Hepatic stellate cell (primary cell): ENCODE data around the gene ZNF385D.
A peak's percentile ranks its signal among the peaks of the same experiment; 100 is the strongest.
"Not testable (repeated sequence)": the region's sequence is repeated elsewhere in the genome, so short reads cannot be mapped to it uniquely, and the experiment has no call there.

Experiments used
- DNase-seq: peaks from one replicate; pipeline ENCODE4 v3.0.0; 2011; ENCODE audit warnings: low spot score

ZNF385D gene

DNA sequence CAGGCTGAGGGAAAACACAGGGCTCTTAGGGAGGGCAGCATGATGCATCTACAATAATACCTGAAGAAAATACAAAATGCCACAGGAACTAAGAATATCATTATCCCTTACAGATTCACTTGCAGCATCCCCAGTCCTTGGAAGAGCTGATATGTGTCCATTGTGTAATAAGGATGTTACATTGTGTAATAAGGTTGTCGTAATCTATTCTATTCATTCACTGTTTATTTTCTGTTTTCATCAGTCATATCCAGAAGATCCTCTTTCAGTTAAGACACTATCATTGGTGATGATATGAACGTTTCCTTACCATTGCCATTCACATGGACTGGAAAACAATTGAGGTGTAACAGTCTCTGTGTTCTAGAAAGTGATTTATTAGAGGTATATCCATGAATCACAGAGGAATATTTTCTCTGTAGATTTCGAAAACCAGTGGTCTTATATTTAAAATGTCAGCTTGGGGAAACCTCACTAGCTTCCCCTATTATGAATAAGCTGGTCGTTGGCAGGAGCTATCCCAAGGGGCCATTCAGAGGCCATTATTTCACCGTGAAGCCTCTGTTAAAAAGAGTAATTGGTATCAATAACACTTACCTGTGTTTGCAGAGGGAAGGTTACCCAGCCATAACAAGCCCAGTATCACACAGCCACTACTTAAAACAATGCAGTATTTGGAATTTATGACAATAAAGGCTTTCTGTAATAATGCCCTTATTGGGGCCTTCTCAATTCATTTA, 241.1 kb downstream of the ZNF385D start:
- no peak for DNase-seq

DNA sequence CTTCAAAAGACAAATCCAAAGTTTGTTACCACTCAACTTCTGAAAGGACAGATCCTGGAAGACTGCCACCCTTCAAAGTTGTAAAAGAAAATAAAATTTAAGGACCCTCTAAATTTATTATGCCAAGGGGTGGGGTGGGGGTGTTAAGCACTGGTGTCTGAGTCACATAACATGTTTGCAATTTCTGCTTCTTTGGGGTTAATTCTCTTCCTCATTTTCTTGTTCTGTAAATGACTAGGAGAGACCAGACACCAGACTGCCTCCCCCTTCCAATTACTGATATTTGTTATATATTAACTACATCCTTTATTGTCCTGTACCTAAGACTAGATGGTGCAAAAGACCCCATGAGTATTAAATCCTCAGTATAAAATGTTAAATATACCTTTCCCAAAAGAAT, 242.8 kb downstream of the ZNF385D start:
- DNase-seq: no peak

DNA sequence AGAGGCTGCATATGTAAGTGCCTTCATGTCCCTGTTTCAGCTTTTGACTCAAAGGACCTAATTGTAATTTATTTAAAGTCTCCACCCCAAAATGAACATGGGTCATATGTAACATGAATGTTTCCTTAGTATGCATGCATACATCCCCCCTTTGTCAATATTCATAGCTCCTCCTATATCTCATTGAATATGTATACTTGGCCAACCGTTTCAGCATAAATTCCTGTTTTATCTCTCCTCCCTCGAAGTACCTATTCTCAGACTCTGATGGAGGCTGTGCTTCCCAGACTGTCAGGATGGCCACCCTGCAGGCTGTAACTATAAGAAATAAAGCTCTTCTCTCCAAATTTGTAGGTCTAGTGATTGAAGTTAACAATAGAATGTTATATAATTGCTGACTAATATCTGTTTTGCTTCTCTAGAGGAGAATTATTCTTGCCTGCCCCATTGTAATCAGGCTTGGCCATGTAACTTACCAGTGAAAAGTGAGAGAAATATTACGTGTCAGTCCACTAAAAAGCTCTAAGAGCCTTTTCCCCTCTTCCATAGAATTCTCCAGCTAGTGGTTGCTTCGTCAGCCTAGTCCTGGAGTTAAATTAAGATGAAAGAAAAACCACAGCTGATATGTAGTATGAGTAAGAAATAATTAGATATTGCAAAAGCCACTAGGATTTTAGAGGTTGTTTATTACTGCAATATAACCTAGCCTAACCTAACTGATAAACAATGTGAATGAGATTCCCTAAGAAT, 245.1 kb downstream of the ZNF385D start:
- no peak for DNase-seq

DNA sequence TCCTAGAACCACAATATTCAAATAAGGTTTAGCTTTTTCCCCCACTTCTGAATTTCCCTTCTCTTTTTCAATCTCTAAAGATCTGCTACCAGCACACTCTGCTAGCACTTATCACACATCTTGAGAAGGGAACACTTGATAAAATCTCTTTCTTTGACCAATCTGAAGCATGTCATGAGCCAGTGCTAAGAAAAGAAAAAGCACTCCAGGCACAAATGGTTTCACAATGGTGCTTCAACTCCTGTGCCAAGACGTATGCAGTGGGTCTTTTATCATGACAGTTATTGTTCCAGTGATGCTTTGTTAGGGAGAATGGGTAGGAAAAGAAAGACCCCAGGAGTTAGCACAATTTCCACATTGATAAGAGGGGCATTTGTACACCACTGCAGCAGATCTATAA, 248.4 kb downstream of the ZNF385D start:
- DNase-seq: no peak

DNA sequence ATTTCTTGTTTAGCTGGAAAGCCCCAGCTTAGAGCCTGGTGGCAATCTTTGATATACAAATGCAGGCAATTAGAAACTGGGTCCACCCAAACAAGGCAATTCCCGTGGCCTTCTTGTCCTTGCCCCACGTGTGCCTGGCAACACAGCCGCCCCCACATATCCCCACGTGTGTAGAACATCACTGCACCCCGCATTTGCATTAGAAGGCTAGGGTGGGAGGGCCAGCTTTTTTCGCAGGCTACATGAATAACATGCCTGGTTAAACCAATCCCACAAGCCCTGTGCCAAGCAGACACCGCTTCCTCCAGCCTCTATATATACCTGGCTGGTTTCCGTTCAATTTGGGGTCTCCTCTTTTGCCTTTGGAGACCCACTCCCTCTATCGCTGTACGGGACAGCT, 250.2 kb downstream of the ZNF385D start:
- no peak for DNase-seq

DNA sequence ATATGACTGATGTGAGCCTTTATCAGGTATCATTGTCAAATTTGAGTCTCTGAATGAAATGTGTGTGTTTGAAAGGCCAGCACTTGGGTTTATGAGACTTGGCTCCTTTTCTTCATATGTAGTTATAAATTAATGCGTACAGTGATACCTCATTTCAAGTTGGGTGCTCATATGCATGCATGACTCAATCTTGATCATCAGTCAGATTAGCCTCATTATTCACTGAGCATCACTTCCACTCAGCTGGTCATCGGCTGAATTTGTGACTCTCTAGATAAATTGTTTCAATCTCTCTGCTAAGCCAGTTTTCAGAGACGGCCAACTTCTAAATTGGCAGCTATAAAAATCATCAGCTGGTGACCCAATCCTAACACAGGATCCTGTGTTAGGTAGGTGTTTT, 260.3 kb downstream of the ZNF385D start:
- not testable (repeated sequence) for DNase-seq

DNA sequence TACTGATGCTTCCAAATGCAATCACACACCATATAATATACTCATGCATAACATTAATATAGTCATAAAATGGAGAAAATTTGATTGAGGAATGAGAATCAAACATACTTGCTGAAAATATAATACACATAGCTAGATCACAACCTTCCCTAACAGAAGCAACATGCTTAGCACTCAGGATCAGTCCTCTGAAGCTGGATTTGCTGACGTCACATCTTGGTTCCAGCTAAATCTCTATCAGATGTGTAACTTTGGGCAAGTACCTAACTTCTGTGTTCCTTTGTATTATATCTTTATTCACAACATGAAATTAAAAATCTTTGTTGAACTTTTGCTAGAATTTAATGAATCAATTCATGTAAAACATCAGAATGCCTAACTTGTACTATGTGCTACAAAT, 263.5 kb downstream of the ZNF385D start:
- no peak for DNase-seq

DNA sequence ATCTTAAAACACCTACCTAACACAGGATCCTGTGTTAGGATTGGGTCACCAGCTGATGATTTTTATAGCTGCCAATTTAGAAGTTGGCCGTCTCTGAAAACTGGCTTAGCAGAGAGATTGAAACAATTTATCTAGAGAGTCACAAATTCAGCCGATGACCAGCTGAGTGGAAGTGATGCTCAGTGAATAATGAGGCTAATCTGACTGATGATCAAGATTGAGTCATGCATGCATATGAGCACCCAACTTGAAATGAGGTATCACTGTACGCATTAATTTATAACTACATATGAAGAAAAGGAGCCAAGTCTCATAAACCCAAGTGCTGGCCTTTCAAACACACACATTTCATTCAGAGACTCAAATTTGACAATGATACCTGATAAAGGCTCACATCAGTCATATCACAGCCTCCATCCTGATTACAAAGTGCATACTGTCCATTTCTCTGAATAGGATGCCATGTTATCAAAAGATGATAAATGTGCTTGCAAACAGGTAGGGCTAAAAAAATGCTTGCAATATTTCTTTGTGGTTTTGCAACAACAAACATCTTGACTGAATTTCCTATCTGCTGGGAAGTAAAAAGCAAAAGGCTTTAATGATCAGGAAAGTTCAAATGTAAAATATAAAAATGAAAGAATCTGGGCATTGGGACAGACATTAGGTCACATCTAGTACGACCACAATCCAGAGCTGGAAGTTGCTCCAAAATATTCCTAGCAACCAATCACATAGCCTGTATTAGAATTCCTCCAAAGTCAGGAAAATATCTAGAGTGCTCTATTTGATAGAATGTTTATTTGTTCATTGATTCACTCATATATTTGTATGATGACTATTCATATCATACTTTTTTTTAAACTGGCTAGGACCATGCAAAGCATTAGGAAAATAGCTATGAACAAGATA, 264.7 kb downstream of the ZNF385D start:
- peak; percentile 12 for DNase-seq

DNA sequence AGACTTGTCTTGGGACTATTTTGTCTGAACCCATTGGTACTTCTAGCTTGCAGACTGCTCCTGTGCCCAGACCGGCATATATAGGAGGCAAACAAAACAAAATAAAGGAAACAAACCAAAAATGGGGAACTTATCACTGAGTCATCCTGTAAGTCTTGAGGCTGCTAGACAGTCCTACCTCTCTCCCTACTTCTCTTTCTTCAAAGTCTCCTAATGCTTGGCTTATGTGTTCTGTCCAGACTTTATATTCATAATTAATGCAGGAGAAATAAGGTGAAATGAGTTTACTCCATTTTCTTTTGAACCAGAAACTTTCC, 266.2 kb downstream of the ZNF385D start:
- DNase-seq: no peak

DNA sequence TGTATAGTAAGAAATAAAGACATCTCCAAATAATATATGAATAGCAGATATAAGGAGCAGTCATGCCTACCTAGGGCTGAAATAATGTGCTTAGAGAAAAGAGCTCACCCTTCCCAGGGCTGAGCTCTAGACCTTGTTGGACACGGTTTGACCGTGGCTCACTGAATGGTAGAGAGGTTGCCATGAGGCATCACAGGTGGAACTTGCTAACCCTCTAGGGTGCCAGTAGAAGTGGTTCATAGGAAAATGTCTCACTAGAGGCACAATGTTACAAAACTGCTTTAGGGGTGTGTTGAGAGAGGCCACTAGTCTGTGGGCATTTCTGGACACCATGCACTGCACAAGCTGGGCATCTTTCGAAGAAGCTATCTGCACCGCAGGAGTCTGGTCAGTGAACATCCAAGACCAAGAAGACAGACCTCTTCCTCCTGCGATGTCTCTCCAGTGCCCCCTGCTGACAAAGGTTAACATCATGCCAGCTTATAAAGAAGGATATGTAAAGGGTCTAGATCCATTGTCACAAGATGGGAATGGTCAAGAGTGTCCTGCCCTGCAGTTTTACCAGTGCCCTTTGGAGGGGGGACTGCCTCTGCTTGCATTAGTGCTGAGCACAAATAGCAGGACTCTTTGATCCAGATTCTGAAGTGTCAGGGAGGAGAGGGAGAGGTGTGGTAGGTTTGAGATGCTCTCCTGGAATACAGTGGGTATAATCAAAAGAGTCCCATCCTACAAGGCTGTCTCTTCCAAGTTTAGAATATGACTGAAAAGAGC, 266.8 kb downstream of the ZNF385D start:
- peak; percentile 20 for DNase-seq

DNA sequence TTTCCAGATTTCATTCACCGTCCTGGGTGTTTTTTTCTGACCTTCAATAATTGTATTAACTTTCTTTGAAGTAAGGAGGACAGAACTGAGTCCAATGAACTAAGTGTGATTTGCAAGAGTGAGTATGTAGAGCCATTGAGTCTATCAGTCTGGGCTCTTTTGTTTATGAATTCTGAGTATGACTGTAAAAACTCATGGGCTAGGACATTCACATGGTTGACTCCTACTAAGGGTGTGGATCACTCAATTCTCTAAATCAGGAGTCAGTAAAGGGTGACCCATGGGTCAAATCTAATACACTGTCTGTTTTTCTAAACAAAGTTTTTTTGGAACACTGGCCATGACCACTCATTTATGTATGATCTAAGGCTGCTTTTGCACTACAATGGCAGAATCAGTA, 269.0 kb downstream of the ZNF385D start:
- no peak for DNase-seq

DNA sequence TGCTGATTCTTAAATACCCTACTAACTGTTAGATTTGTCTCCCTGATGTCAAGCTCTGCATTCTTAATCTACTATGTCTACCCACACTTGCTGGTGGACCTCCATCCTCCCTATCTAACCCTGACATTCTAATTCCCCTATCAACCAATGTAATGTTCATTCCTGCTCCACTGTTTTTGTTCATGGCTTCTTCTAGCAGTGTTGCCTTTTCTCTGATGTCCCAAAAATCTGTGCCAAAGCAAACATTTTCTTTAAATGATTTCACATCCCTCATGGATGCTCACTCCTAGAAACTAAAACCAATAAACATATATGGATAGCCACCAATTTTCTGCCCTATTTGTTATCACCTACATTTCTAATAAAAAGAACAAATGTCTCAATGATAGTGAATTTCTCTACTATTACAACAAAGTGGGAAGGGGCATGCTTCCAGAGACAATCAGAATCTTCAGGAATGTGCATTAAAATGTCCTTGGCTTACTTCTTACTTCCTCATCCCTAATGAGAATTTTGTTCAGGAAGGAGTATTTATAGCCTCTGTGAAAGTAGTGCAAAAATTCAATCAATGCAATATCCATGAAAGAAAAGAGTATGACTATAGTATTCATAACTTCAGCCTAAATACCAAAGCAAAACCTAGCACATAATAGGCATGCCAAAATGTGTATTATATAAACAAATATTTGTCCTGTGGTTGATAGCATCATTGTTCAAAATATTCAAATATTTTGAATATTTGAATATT, 273.3 kb downstream of the ZNF385D start:
- no peak for DNase-seq

DNA sequence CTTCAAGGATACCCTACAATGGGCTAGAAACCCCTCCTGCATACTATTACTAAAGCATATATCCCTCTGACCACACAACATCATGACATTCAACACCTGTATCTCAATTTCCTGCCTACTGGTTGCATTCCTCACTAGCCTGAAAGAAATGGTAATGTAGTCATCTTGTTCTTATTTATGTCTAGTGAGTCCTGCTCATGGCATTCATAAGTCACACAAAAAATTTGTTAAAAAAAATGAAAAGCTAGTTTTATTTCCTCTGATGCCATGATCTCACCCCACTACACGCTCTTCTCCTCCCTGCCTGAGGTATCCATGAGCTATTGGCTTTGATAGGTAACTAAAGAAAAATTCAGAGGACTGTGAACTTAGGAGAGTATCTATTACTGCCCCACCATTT, 284.5 kb downstream of the ZNF385D start:
- no peak for DNase-seq

DNA sequence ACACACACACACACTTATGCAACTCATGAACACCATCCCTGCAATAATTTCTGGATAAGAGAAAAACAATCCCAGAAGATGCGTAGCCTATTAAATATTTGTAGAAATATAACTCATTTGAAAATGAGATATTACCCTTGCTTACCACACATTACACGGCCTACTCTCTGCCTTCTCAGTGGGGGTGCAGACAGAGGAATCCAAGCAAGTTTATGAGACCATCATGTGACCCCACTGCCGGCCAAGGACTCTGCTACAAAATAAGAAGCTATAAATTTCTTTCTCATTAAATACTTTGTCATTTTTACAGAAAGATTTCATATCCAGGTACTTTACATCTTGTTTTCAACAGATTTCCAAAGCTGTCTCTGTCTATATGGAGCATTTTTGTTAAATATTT, 286.3 kb downstream of the ZNF385D start:
- DNase-seq: no peak

DNA sequence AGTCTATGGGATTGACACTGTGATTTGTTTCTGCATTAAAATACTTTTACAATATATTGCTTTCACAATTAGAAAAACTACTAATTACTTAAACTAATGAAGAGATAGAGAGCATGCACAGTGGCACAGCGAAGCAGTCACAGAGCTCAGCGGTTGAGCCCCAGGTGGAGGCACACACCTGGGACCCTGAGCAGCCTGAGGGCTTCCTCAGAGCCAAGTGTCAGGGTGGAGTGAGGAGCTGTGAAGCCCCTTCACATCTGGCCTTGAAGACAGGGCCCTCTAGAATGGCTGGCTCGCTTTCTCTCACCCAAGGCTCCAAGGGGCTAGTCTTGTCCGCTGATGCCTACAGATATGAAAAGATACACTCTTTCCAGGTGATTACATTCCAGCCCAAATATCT, 287.7 kb downstream of the ZNF385D start:
- DNase-seq: no peak

DNA sequence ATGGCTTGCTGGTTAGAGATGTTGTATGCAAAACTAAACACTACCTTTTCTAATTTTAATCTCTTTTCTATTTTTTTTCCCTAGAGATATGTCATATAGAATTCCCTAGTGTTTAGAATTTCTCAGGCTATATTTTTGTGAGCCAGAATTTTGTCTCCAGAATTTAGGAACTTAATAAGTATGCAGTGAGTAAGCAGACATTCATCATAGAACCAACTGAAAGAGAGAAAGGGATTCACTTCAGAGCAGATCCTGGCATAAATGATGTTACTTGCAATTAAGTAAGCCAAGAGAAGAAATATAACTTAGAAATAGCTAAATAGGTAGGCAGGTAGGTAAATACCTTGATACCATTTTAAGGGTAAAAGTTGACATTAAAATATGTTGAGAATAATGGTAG, 288.9 kb downstream of the ZNF385D start:
- no peak for DNase-seq

DNA sequence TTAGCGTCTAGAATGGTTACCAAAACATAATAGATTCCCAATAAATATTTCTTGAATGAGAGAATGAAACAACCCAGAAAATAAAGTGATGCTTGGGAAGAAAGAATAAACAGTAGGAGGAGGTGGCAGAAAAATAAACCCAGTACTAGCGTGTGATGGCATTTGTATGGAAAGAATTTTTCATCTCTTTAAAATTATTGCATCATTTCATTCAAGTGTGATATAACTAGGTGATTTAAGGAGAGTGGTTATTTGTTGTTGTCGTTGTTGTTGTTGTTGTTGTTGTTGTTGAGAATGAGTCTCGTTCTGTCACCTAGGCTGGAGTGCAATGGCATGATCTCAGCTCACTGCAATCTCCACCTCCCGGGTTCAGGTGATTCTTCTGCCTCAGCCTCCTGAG, 293.9 kb downstream of the ZNF385D start:
- no peak for DNase-seq

DNA sequence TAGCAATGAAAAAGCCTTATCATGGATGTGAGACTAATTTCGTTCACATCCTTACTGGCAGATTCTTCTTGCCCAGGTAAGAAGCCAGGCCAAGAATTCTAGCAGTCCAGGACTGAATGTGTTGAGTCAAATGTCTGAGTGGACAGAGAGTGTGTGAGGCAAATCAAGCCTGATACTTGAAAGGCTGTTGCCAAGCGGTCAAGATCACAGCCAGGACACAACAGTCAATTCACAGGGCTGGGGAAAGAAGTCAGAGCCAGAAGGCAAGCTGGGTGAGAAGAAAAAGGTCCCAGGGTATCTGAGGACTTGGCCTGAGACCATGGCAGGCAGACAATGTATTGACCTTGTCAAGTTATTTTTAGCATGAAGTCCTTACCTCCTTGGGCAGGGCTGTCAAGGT, 301.3 kb downstream of the ZNF385D start:
- DNase-seq: no peak

DNA sequence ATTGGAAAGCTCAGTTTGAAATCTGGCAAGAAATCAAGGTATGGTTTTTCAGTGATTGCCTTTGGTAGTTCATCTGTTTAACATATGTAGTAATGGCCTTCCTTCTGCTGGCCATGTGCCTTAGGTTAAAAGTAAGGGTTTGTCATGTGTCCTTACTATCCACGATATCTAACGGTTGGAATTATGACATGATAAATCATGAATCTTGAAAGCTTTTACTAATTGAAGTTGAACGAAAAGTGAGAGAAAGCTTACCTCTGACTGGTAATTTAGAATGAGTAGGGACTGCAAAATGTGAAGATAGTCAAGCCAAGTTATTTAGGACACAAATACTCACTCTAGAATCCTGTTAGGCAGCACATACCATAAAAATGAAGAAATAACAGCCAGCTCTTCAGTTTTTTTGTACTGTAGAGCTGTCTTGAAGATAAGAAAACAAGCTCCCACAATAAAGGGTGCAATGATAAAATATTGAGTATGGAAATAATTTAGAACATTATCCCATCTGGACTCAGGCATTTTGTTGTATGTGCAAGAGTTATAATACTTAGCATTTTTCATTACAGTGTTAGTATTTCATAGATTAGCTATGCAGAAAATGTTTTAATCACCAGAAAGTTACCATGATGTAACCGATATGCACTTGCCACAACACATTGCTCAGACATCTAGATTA, 303.4 kb downstream of the ZNF385D start:
- DNase-seq: no peak

DNA sequence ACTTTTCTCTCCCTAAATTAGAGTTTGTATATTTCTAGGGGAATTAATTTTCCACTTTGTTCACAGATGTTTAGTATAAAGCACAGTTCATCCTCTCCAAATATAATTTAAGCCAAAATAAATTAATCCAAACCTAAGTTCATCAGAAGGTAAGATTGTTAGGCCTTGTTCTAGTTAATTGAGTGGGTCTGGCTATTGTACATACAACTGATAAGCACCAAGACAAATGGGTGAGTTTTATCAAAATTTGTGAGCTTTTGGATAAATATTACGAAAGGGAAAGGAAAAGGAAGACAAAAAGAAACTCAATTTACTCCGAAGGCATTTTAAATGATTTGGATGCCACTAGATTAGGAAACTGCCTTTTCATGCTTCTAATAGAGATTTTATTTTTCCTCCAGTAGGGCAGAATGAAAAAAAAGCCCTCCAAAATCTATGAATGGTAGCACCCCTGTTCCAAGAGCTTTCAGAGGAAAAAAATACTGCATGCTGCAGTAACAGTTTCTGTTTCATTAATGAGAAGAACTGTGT, 304.0 kb downstream of the ZNF385D start:
- no peak for DNase-seq

DNA sequence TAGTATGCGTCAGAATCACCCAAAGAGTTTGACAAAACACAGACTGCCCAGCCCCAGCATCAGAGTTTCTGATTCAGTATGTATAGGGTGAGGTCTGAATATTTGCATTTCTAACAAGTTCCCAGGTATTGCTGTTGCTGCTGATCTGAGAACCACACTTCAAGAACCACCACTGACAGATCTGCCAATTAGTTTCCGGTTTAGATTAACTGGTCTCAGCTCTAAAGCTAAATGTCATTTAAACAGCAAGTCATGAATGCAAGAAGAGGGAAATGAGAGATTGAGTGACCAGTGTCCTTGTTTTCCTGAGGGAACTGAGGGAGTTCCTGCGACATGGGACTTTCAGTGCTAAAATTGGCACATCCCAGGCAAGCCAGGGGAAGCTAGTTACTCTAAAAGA, 305.0 kb downstream of the ZNF385D start:
- DNase-seq: no peak
